H1 (cell line): Measurements from ENCODE around the gene MAP3K3. TPM values are rescaled to one million over a fixed set of nuclear protein-coding genes. Genes with fewer than 3 reads are reported as not detected.

Source experiments
- CTCF ChIA-PET: fragments of 300-600 bp; sonication (Branson Sonifier 250); formaldehyde crosslinking; loops from one replicate; lab custom pipeline; 2021; ENCODE audit not compliant: partially characterized antibody; lab: Charles Lee
- POLR2A ChIA-PET: fragments of 300-600 bp; sonication (Branson Sonifier 250); formaldehyde crosslinking; loops from one replicate; lab custom pipeline; 2021; ENCODE audit warnings: inconsistent platforms; ENCODE audit not compliant: partially characterized antibody; lab: Charles Lee
- DNase-seq, 2 experiments: peaks; one replicate each; pipeline versions ENCODE4 v3.0.0 to v3.0.0-alpha.2; 2010 to 2022; ENCODE audit warnings: low spot score in 2 of 2, low read depth in 1 of 2, mixed read lengths in 1 of 2
- FAIRE-seq: peaks from 2 replicates; lab custom pipeline; 2011; peaks lifted over from hg19 to GRCh38; lab: Jason Lieb, UNC
- H2AFZ ChIP-seq: 2 replicates; pipeline ENCODE4 v1.8.1; 2012; ENCODE audit warnings: low read length, inconsistent platforms
- H2AK5ac ChIP-seq: 2 replicates; pipeline ENCODE4 v1.6.1; 2013; ENCODE audit warnings: low read depth, low read length
- H2BK120ac ChIP-seq: replicated peaks from 2 replicates; pipeline ENCODE3; 2013; ENCODE audit warnings: low read depth, low read length, inconsistent platforms
- H2BK12ac ChIP-seq: 2 replicates; pipeline ENCODE4 v1.6.1; 2013; ENCODE audit warnings: low read depth, low read length
- H2BK15ac ChIP-seq: 2 replicates; pipeline ENCODE4 v1.6.1; 2013; ENCODE audit warnings: low read length
- H2BK20ac ChIP-seq: 2 replicates; pipeline ENCODE4 v1.6.1; 2013; ENCODE audit warnings: low read length
- H2BK5ac ChIP-seq: 2 replicates; pipeline ENCODE4 v1.6.1; 2013; ENCODE audit warnings: low read depth, low read length
- H3K14ac ChIP-seq: 2 replicates; pipeline ENCODE4 v1.6.1; 2013; ENCODE audit warnings: inconsistent platforms; ENCODE audit not compliant: insufficient read length
- H3K18ac ChIP-seq: 2 replicates; pipeline ENCODE4 v1.6.1; 2013; ENCODE audit warnings: low read length; ENCODE audit errors: extremely low read depth
- H3K23ac ChIP-seq: 2 replicates; pipeline ENCODE4 v1.6.1; 2013; ENCODE audit warnings: inconsistent platforms; ENCODE audit not compliant: insufficient read length
- H3K23me2 ChIP-seq: 2 replicates; pipeline ENCODE4 v1.6.1; 2013; ENCODE audit warnings: low read depth, low read length
- H3K27ac ChIP-seq: 2 replicates; pipeline ENCODE4 v1.6.1; 2011; ENCODE audit warnings: low read depth, low read length, inconsistent platforms
- H3K27me3 ChIP-seq, 4 experiments: replicated peaks in 1 of 4; 1 replicate in 1 of 4; 2 replicates in 3 of 4; pipeline versions ENCODE4 v1.6.1 to v1.8.1; 2011 to 2013; ENCODE audit warnings: low read length in 3 of 4, mild to moderate bottlenecking in 3 of 4, inconsistent platforms in 2 of 4, mixed read lengths in 2 of 4, moderate library complexity in 1 of 4; ENCODE audit not compliant: control insufficient read depth in 3 of 4, insufficient read depth in 3 of 4; ENCODE audit errors: extremely low read depth in 1 of 4
- H3K36me3 ChIP-seq, 4 experiments: 2 replicates each; pipeline versions ENCODE4 v1.6.1 to v1.8.1; 2011 to 2013; ENCODE audit warnings: mild to moderate bottlenecking in 4 of 4, low read length in 3 of 4, moderate library complexity in 2 of 4, control low read depth in 1 of 4, inconsistent platforms in 1 of 4; ENCODE audit not compliant: insufficient read depth in 4 of 4, control insufficient read depth in 2 of 4
- H3K4ac ChIP-seq: replicated peaks from 2 replicates; pipeline ENCODE3; 2013; ENCODE audit warnings: low read length, low read depth, mixed read lengths, inconsistent platforms; ENCODE audit not compliant: insufficient read length
- H3K4me1 ChIP-seq, 4 experiments: replicated peaks in 1 of 4; 1 replicate in 1 of 4; 2 replicates in 3 of 4; pipeline versions ENCODE4 v1.6.1 to v1.8.1; 2011 to 2013; ENCODE audit warnings: low read length in 3 of 4, inconsistent platforms in 2 of 4, mixed read lengths in 1 of 4; ENCODE audit not compliant: insufficient read depth in 4 of 4, control insufficient read depth in 3 of 4
- H3K4me2 ChIP-seq, 2 experiments: 2 replicates each; pipeline versions ENCODE4 v1.6.1 to v1.8.1; 2011 to 2013; ENCODE audit warnings: low read depth in 2 of 2, low read length in 2 of 2, control low read depth in 1 of 2, inconsistent platforms in 1 of 2, mild to moderate bottlenecking in 1 of 2; ENCODE audit not compliant: insufficient read depth in 1 of 2
- H3K4me3 ChIP-seq, 4 experiments: fragments of 200-600, 300-600 bp in 1 of 4; sonication (generic), shearing (Covaris generic), sonication (Bioruptor Twin) in 1 of 4; 2 replicates each; pipeline versions ENCODE4 v1.5.1 to v1.8.1; 2011 to 2016; ENCODE audit warnings: low read length in 4 of 4, low read depth in 3 of 4, control low read depth in 2 of 4, inconsistent platforms in 2 of 4, mild to moderate bottlenecking in 2 of 4, mixed read lengths in 1 of 4, moderate library complexity in 1 of 4; ENCODE audit not compliant: insufficient read depth in 2 of 4; ENCODE audit errors: extremely low read depth in 1 of 4
- H3K56ac ChIP-seq: replicated peaks from 2 replicates; pipeline ENCODE3; 2013; ENCODE audit warnings: low read depth, mild to moderate bottlenecking, mixed read lengths, low read length, inconsistent platforms; ENCODE audit not compliant: insufficient read length
- H3K79me1 ChIP-seq: 2 replicates; pipeline ENCODE4 v1.6.1; 2013; ENCODE audit warnings: low read depth, low read length, control low read depth
- H3K79me2 ChIP-seq, 2 experiments: 2 replicates each; pipeline versions ENCODE4 v1.6.1 to v1.8.1; 2012 to 2013; ENCODE audit warnings: low read length in 2 of 2, mild to moderate bottlenecking in 2 of 2, inconsistent platforms in 1 of 2; ENCODE audit not compliant: insufficient read depth in 2 of 2, control insufficient read depth in 1 of 2
- H3K9ac ChIP-seq, 4 experiments: replicated peaks in 1 of 4; 1 replicate in 1 of 4; 2 replicates in 3 of 4; pipeline versions ENCODE4 v1.6.1 to v1.8.1; 2011 to 2013; ENCODE audit warnings: low read depth in 3 of 4, low read length in 3 of 4, control low read depth in 2 of 4, mild to moderate bottlenecking in 2 of 4, moderate library complexity in 2 of 4, inconsistent platforms in 1 of 4; ENCODE audit errors: extremely low read depth in 1 of 4
- H3K9me3 ChIP-seq, 2 experiments: 2 replicates each; pipeline versions ENCODE4 v1.6.1 to v1.8.1; 2012 to 2013; ENCODE audit warnings: mild to moderate bottlenecking in 2 of 2, moderate library complexity in 2 of 2, control low read depth in 1 of 2, inconsistent platforms in 1 of 2, low read depth in 1 of 2, low read length in 1 of 2, mixed read lengths in 1 of 2; ENCODE audit not compliant: insufficient read depth in 2 of 2
- H4K20me1 ChIP-seq, 2 experiments: replicated peaks in 1 of 2; 2 replicates each; pipeline versions ENCODE3 to v1.8.1; 2011 to 2013; ENCODE audit warnings: inconsistent platforms in 2 of 2, low read length in 2 of 2, mild to moderate bottlenecking in 1 of 2; ENCODE audit not compliant: insufficient read depth in 2 of 2, control insufficient read depth in 1 of 2
- H4K5ac ChIP-seq: 2 replicates; pipeline ENCODE4 v1.6.1; 2013; ENCODE audit warnings: low read length, low read depth, mixed read lengths, inconsistent platforms; ENCODE audit not compliant: insufficient read length
- H4K8ac ChIP-seq: 2 replicates; pipeline ENCODE4 v1.8.0; 2013; ENCODE audit warnings: mild to moderate bottlenecking, moderate library complexity, low read length, inconsistent platforms; ENCODE audit not compliant: insufficient read depth; ENCODE audit errors: extremely low read depth
- H4K91ac ChIP-seq: replicated peaks from 2 replicates; pipeline ENCODE3; 2013; ENCODE audit warnings: low read length, mixed read lengths, inconsistent platforms; ENCODE audit not compliant: insufficient read length
- CREB1 ChIP-seq: IDR thresholded peaks from 2 replicates; pipeline ENCODE4 v1.6.1; 2012; ENCODE audit warnings: inconsistent platforms
- CTBP2 ChIP-seq: IDR thresholded peaks from 2 replicates; pipeline ENCODE4 v1.7.0; 2011; ENCODE audit warnings: borderline replicate concordance, mild to moderate bottlenecking, moderate library complexity, mixed read lengths, low read length; ENCODE audit not compliant: insufficient read depth, insufficient read length
- E2F6 ChIP-seq: IDR thresholded peaks from 2 replicates; pipeline ENCODE4 v1.6.1; 2012; ENCODE audit warnings: inconsistent platforms
- EZH2 ChIP-seq: fragments of 200-600 bp; sonication (generic); IDR thresholded peaks from 2 replicates; pipeline ENCODE4 v1.7.1; 2012; ENCODE audit warnings: low read depth, mild to moderate bottlenecking, moderate library complexity, low read length, inconsistent platforms; ENCODE audit not compliant: severe bottlenecking
- KDM1A ChIP-seq: fragments of 200-600, 300-600 bp; sonication (generic); IDR thresholded peaks from 2 replicates; pipeline ENCODE4 v1.7.1; 2016; ENCODE audit warnings: mild to moderate bottlenecking, low read length, borderline replicate concordance
- KDM4A ChIP-seq: IDR thresholded peaks from one replicate; pipeline ENCODE4 v1.7.1; 2012; ENCODE audit warnings: low read depth, mild to moderate bottlenecking, moderate library complexity, low read length, inconsistent platforms; ENCODE audit not compliant: severe bottlenecking
- POLR2AphosphoS5 ChIP-seq: IDR thresholded peaks from 2 replicates; pipeline ENCODE4 v1.6.1; 2011; ENCODE audit warnings: low read depth, low read length
- SIN3A ChIP-seq, 2 experiments: IDR thresholded peaks in 1 of 2; conservative IDR thresholded peaks in 1 of 2; 2 replicates each; pipeline ENCODE4 v1.6.1; 2011 to 2012; ENCODE audit warnings: low read length in 2 of 2, improper control_type of control experiment in 1 of 2, low read depth in 1 of 2, mild to moderate bottlenecking in 1 of 2
- WGBS, 2 experiments: shearing (Covaris generic) in 1 of 2; methylation state at CpG; one replicate each; pipeline versions ENCODE4 v1.1.6 to v1.1.7; 2013 to 2015; ENCODE audit warnings: low lambda C conversion rate in 2 of 2, mixed read lengths in 2 of 2, inconsistent platforms in 1 of 2, low coverage in 1 of 2, missing lambda C conversion rate in 1 of 2; ENCODE audit not compliant: insufficient replicate concordance in 2 of 2, insufficient coverage in 1 of 2, insufficient read length in 1 of 2; ENCODE audit errors: extremely low coverage in 1 of 2, missing lambda C conversion rate in 1 of 2; 5-methylcytosine and 5-hydroxymethylcytosine counted together
- polyA plus RNA-seq, 7 experiments: library from polyadenylated mRNA; depleted of rRNA in 3 of 7; stranded (reverse) in 5 of 7; unstranded in 2 of 7; fragments of >200 nt in 5 of 7; fragments of 200-250 nt in 2 of 7; gene quantifications; 1 replicate in 5 of 7; 2 replicates in 1 of 7; 4 replicates in 1 of 7; pipeline versions ENCODE4 v1.2.1 to v1.2.3, GENCODE V29; 2011 to 2013; ENCODE audit warnings: missing spikeins in 2 of 7, mixed read lengths in 2 of 7
- total RNA-seq: library from RNA; stranded (reverse); fragmentation: NEBNext Ultra II Directional; extraction: Animal tissue kit (Norgen Biotek cat#: 25700); gene quantifications from 2 replicates; pipeline ENCODE4 v1.2.1, GENCODE V29; 2021

MAP3K3 gene
- total and polyA plus RNA-seq, 2 of the 8 experiments (the other 6 are each of a cell fraction or from before 2014, with no cell fraction given): 10.3 to 21.0 TPM

GRCh38 chr17:63700528-63701455 lies 78.6 kb downstream of the MAP3K3 start:
- Histone ChIP-seq H2BK5ac (no peak overlapping the region; the same call in 1 of the 2 replicates), H3K9ac (peak overlapping the region in 3 of 4 experiments; percentile 64 to 77 (median 66); a peak in 4 of 7 replicates), H3K79me1 (0 out of 2 replicates have a peak, but pooled peaks cover 3% of the 10 kb centered on the region), H2AK5ac (0 out of 2 replicates have a peak overlapping the region, but pooled peaks have one; percentile 4), H3K18ac (peak overlapping the region; percentile 71), H4K20me1 (peaks cover 4 to 14% of the 10 kb centered on the region in 2 experiments), H2BK120ac (no peak overlapping the region), H4K8ac (peak overlapping the region; percentile 97; the same call in 1 of the 2 replicates), H3K4me1 (peaks cover 3 to 22% (median 15%) of the 10 kb centered on the region in 4 experiments; a peak in 6 of 7 replicates), H3K56ac (no peak overlapping the region), H3K27me3 (peaks cover 0 to 5% (median 0%) of the 10 kb centered on the region in 4 experiments; a peak in 3 of 7 replicates), H3K23ac (no peak overlapping the region), H3K36me3 (peaks cover 0 to 11% (median 1%) of the 10 kb centered on the region in 4 experiments; a peak in 3 of 8 replicates), H3K23me2 (peaks cover 16% of the 10 kb centered on the region; the same call in 1 of the 2 replicates), H3K9me3 (no peaks in the 10 kb centered on the region), H3K4ac (peak overlapping the region; percentile 6), H3K4me2 (peak overlapping the region; percentile 84 to 93), H4K5ac (peak overlapping the region; percentile 77), H2BK15ac (no peak overlapping the region), H3K79me2 (no peaks in the 10 kb centered on the region; a peak in 1 of 4 replicates), H3K27ac (peak overlapping the region; percentile 48; the same call in 1 of the 2 replicates), H2BK20ac (no peak overlapping the region), H2AFZ (no peak overlapping the region; the same call in 1 of the 2 replicates), H4K91ac (peak overlapping the region; percentile 89), H3K14ac (peak overlapping the region; percentile 57), H2BK12ac (no peak overlapping the region), H3K4me3 (peak overlapping the region; percentile 52 to 83 (median 61))
- ChIA-PET CTCF (interaction anchor here (0.7 to 3.3 kb wide), 13 partner anchors 8 to 165 kb away, joined by 3 to 17 read pairs (median 3); no protein-coding TSS in a partner anchor), POLR2A (interaction anchor here (0.6 to 2.2 kb wide), 14 partner anchors 9 to 439 kb away, joined by 3 to 10 read pairs (median 3); partner anchors contain the start of genes CCDC47, DDX42, MAP3K3 and TACO1)
- 6% methylated on average over 68 of the region's 88 CpGs; no CpG with 5 or more reads in 1 of the 2 experiments for WGBS, 2 experiments
- peak in 1 of 2 experiments; percentile 72 for DNase-seq
- FAIRE-seq: no peak
- TF ChIP-seq KDM1A (no peak), E2F6 (peak; percentile 81), CREB1 (peak; percentile 30; the same call in 1 of the 2 replicates), POLR2AphosphoS5 (peak; percentile 44; the same call in 1 of the 2 replicates), EZH2 (peak; percentile 52), SIN3A (conservative IDR thresholded peaks at IDR 0.05 in 1 of 2, IDR thresholded peaks at IDR 0.05 in 1 of 2; ENCODE audit: low read depth in 1 of 2, low read length in 2 of 2) (no peak), KDM4A (peak; percentile 63), CTBP2 (no peak)
